CD4-positive, alpha-beta memory T cell (primary cell): ENCODE data around the gene GLP1R. TPM values are rescaled to one million over a fixed set of nuclear protein-coding genes. Genes with fewer than 3 reads are reported as not detected.

ENCODE experiments used
- CTCF ChIA-PET: fragments of 350-600 bp; sonication (Branson Sonifier 250); formaldehyde crosslinking; loops from one replicate; lab custom pipeline; 2021; ENCODE audit warnings: inconsistent platforms; ENCODE audit not compliant: partially characterized antibody; lab: Charles Lee
- POLR2A ChIA-PET: fragments of 350-600 bp; sonication (Branson Sonifier 250); formaldehyde crosslinking; loops from one replicate; lab custom pipeline; 2021; ENCODE audit not compliant: partially characterized antibody; lab: Charles Lee
- DNase-seq, 5 donors: peaks; one replicate each; pipeline versions ENCODE4 v3.0.0 to v3.0.0-alpha.2; 2020 to 2022; ENCODE audit warnings: mixed read lengths in 1 of 5
- H3K27ac ChIP-seq: one replicate; pipeline ENCODE4 v1.7.0; 2013; ENCODE audit warnings: low read depth, low read length
- H3K27me3 ChIP-seq: 2 replicates; pipeline ENCODE4 v1.7.0; 2013; ENCODE audit warnings: mild to moderate bottlenecking, low read length, moderate library complexity; ENCODE audit not compliant: insufficient read depth
- H3K36me3 ChIP-seq: 2 replicates; pipeline ENCODE4 v1.7.0; 2013; ENCODE audit warnings: mild to moderate bottlenecking, low read length, moderate library complexity; ENCODE audit not compliant: insufficient read depth
- H3K4me1 ChIP-seq: 2 replicates; pipeline ENCODE4 v1.7.0; 2013; ENCODE audit warnings: mild to moderate bottlenecking, low read length, moderate library complexity; ENCODE audit not compliant: insufficient read depth
- H3K4me3 ChIP-seq, 2 donors: one replicate each; pipeline ENCODE4 v1.7.0; 2013; ENCODE audit warnings: low read length in 2 of 2, mild to moderate bottlenecking in 1 of 2
- H3K9me3 ChIP-seq, 2 donors: one replicate each; pipeline ENCODE4 v1.7.0; 2013; ENCODE audit warnings: low read length in 2 of 2, control low read depth in 1 of 2; ENCODE audit not compliant: control insufficient read depth in 1 of 2
- H3K27ac Mint-ChIP-seq, 7 donors: one replicate each; pipeline ENCODE4 v1.8.0; 2020 to 2021; ENCODE audit warnings: mixed read lengths in 7 of 7, mild to moderate bottlenecking in 6 of 7, inconsistent platforms in 3 of 7, moderate library complexity in 3 of 7
- H3K27me3 Mint-ChIP-seq, 2 donors: one replicate each; pipeline ENCODE4 v1.8.0; 2020 to 2021; ENCODE audit warnings: mixed read lengths in 2 of 2
- H3K36me3 Mint-ChIP-seq, 2 donors: one replicate each; pipeline ENCODE4 v1.8.0; 2020 to 2021; ENCODE audit warnings: mixed read lengths in 2 of 2, inconsistent platforms in 1 of 2, mild to moderate bottlenecking in 1 of 2
- H3K4me1 Mint-ChIP-seq, 4 donors: one replicate each; pipeline ENCODE4 v1.8.0; 2020 to 2021; ENCODE audit warnings: mixed read lengths in 4 of 4, mild to moderate bottlenecking in 1 of 4
- H3K4me3 Mint-ChIP-seq, 8 donors: one replicate each; pipeline ENCODE4 v1.8.0; 2020 to 2021; ENCODE audit warnings: mixed read lengths in 8 of 8, mild to moderate bottlenecking in 7 of 8, moderate library complexity in 6 of 8, inconsistent platforms in 3 of 8
- H3K9me3 Mint-ChIP-seq, 8 donors: one replicate each; pipeline ENCODE4 v1.8.0; 2020 to 2021; ENCODE audit warnings: mixed read lengths in 8 of 8, mild to moderate bottlenecking in 5 of 8, inconsistent platforms in 3 of 8, moderate library complexity in 1 of 8
- intact Hi-C: fragments of 100-400 bp; cut with micrococcal nuclease; formaldehyde crosslinking; loops from one replicate; pipeline ENCODE4 v1.15.1; 2023
- polyA plus RNA-seq, 2 donors: library from polyadenylated mRNA; unstranded; fragments of 300-500 nt; fragmentation: Illumina TruSeq; gene quantifications; one replicate each; pipeline ENCODE4 v1.2.3, GENCODE V29; 2021
- total RNA-seq, 2 experiments: library from RNA; stranded (reverse); gene quantifications; one replicate each; pipeline ENCODE4 v1.2.3, GENCODE V29; 2021

GLP1R gene
- total and polyA plus RNA-seq, 4 experiments from 2014 or later = not detected

GRCh38 chr6:39075807-39076622 lies 27.4 kb downstream of the GLP1R start:
- intact Hi-C loops = no loop called here
- H3K36me3 ChIP-seq = no peaks in the 10 kb centered on the region

GRCh38 chr6:39076623-39077535 lies 28.3 kb downstream of the GLP1R start:
- intact Hi-C loops = no loop called here
- no peak overlapping the region for H3K4me3 ChIP-seq
- H3K4me1 ChIP-seq = no peaks in the 10 kb centered on the region
- no peak overlapping the region for H3K27ac ChIP-seq
- ChIA-PET CTCF (no interaction called here), POLR2A (no interaction called here)
- no peaks in the 10 kb centered on the region for H3K36me3 ChIP-seq
- no peaks in the 10 kb centered on the region for H3K4me1 Mint-ChIP-seq
- H3K27me3 Mint-ChIP-seq = peaks cover 0 to 3% of the 10 kb centered on the region in 2 donors
- no peak for DNase-seq
- no peaks in the 10 kb centered on the region for H3K36me3 Mint-ChIP-seq
- H3K9me3 Mint-ChIP-seq = no peaks in the 10 kb centered on the region
- no peaks in the 10 kb centered on the region for H3K9me3 ChIP-seq
- no peak overlapping the region for H3K27ac Mint-ChIP-seq
- H3K4me3 Mint-ChIP-seq = no peak overlapping the region
- no peaks in the 10 kb centered on the region for H3K27me3 ChIP-seq

More at GRCh38 chr6:39075807-39076622, 27.4 kb downstream of the GLP1R start:
- Mint-ChIP-seq H3K4me1 (no peaks in the 10 kb centered on the region), H3K36me3 (no peaks in the 10 kb centered on the region), H3K9me3 (no peaks in the 10 kb centered on the region), H3K27ac (no peak overlapping the region), H3K4me3 (no peak overlapping the region), H3K27me3 (peaks cover 0 to 3% of the 10 kb centered on the region in 2 donors)
- no peak overlapping the region for H3K27ac ChIP-seq
- H3K4me1 ChIP-seq = no peaks in the 10 kb centered on the region
- no peaks in the 10 kb centered on the region for H3K9me3 ChIP-seq
- ChIA-PET CTCF (no interaction called here), POLR2A (interaction anchor here (0.8 kb wide), 1 partner anchor 39 kb away, joined by 3 read pairs; the partner anchor contains the start of gene SAYSD1)
- no peak overlapping the region for H3K4me3 ChIP-seq
- no peaks in the 10 kb centered on the region for H3K27me3 ChIP-seq
- DNase-seq = no peak

GRCh38 chr6:39077882-39078594 lies 29.5 kb downstream of the GLP1R start:
- Mint-ChIP-seq H3K36me3 (no peaks in the 10 kb centered on the region), H3K4me3 (no peak overlapping the region), H3K4me1 (no peaks in the 10 kb centered on the region), H3K9me3 (no peaks in the 10 kb centered on the region), H3K27ac (peak overlapping the region in 1 of 7 donors; percentile 65), H3K27me3 (no peaks in the 10 kb centered on the region)
- no peak for DNase-seq
- intact Hi-C loops = no loop called here
- Histone ChIP-seq H3K4me1 (no peaks in the 10 kb centered on the region), H3K4me3 (no peak overlapping the region), H3K36me3 (no peaks in the 10 kb centered on the region), H3K9me3 (no peaks in the 10 kb centered on the region), H3K27ac (no peak overlapping the region), H3K27me3 (no peaks in the 10 kb centered on the region)
- CTCF ChIA-PET = no interaction called here
- POLR2A ChIA-PET = no interaction called here

GRCh38 chr6:39078695-39079094 lies 30.1 kb downstream of the GLP1R start:
- Histone ChIP-seq H3K27ac (no peak overlapping the region), H3K9me3 (no peaks in the 10 kb centered on the region), H3K36me3 (no peaks in the 10 kb centered on the region), H3K4me1 (no peaks in the 10 kb centered on the region), H3K27me3 (no peaks in the 10 kb centered on the region), H3K4me3 (no peak overlapping the region)
- no peak overlapping the region for H3K27ac Mint-ChIP-seq
- no peak overlapping the region for H3K4me3 Mint-ChIP-seq
- CTCF ChIA-PET = no interaction called here
- intact Hi-C loops = no loop called here
- POLR2A ChIA-PET = no interaction called here
- H3K36me3 Mint-ChIP-seq = no peaks in the 10 kb centered on the region
- no peaks in the 10 kb centered on the region for H3K4me1 Mint-ChIP-seq
- DNase-seq = no peak
- H3K9me3 Mint-ChIP-seq = no peaks in the 10 kb centered on the region
- peaks cover 2 to 3% of the 10 kb centered on the region in 2 donors for H3K27me3 Mint-ChIP-seq

DNA sequence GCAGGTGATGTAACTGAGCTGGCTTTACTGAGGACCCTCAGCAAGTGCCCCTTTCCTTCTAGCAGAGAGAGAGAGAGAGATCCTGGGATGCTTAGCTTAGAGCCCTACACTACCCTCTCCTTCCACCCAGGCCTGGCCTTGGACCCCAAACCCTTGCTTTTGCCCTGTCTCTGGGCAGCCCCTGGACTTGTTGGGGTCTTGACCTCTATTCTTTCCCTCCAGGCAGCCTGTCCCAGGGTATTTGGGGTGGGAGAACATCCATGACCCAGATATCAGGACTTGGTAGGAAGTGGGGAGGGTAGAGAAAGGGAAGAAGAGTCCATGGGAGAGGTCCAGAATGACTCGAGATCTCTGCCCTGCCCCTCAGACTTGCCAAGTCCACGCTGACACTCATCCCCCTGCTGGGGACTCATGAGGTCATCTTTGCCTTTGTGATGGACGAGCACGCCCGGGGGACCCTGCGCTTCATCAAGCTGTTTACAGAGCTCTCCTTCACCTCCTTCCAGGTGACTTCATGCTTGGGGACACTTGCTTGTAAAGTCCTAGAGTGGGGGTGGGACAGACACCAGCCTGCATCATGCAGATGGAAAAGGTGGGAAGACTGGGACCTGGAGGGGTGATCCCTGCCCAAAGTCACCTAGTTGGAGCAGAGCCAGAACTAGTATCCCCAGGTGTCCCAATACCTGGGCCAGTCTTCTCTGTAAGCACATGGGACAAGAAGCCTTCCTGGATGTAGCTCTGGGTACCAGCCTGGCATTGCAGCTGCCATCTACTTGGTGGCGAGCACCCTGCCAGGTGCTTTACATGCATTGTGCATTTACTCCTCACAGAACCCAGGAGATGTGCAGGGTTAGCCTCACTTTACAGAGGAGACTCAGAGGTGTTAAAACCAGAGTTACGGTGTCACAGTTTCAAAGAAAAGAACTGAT lies 30.9 kb downstream of the GLP1R start:
- H3K9me3 ChIP-seq = no peaks in the 10 kb centered on the region
- no peaks in the 10 kb centered on the region for H3K36me3 ChIP-seq
- DNase-seq = no peak
- no peak overlapping the region for H3K4me3 ChIP-seq
- no peaks in the 10 kb centered on the region for H3K9me3 Mint-ChIP-seq
- ChIA-PET CTCF (no interaction called here), POLR2A (no interaction called here)
- no peaks in the 10 kb centered on the region for H3K36me3 Mint-ChIP-seq
- H3K4me1 Mint-ChIP-seq = no peaks in the 10 kb centered on the region
- H3K4me1 ChIP-seq = no peaks in the 10 kb centered on the region
- H3K27me3 Mint-ChIP-seq = peaks cover 3 to 5% of the 10 kb centered on the region in 2 donors
- H3K27ac Mint-ChIP-seq = no peak overlapping the region
- intact Hi-C loops = no loop called here
- no peaks in the 10 kb centered on the region for H3K27me3 ChIP-seq
- no peak overlapping the region for H3K27ac ChIP-seq
- H3K4me3 Mint-ChIP-seq = no peak overlapping the region

- POLR2A ChIA-PET = no interaction called here
- Mint-ChIP-seq H3K27ac (no peak overlapping the region), H3K9me3 (no peaks in the 10 kb centered on the region)
These were observed 31.8 kb downstream of the GLP1R start for GRCh38 chr6:39080246-39080875.

More at GRCh38 chr6:39080246-39080875, 31.8 kb downstream of the GLP1R start:
- intact Hi-C loops = no loop called here
- no peak overlapping the region for H3K27ac ChIP-seq
- CTCF ChIA-PET = no interaction called here
- Mint-ChIP-seq H3K27me3 (peaks cover 3 to 5% of the 10 kb centered on the region in 2 donors), H3K4me3 (no peak overlapping the region), H3K4me1 (no peaks in the 10 kb centered on the region), H3K36me3 (no peaks in the 10 kb centered on the region)
- H3K9me3 ChIP-seq = no peaks in the 10 kb centered on the region
- no peaks in the 10 kb centered on the region for H3K36me3 ChIP-seq
- H3K27me3 ChIP-seq = no peaks in the 10 kb centered on the region
- DNase-seq = no peak
- no peak overlapping the region for H3K4me3 ChIP-seq
- no peaks in the 10 kb centered on the region for H3K4me1 ChIP-seq
